HEK293 (cell line): ENCODE results near the gene TRAPPC2L.

Source experiments
- ZNF16 ChIP-seq: fragments of 450-650 bp; formaldehyde crosslinking; IDR thresholded peaks from 2 replicates; pipeline ENCODE4 v1.5.1; 2016; ENCODE audit warnings: low read depth, missing biosample characterization, missing genetic modification characterization
- ZNF654 ChIP-seq: fragments of 450-650 bp; formaldehyde crosslinking; IDR thresholded peaks from 2 replicates; pipeline ENCODE4 v1.5.1; 2016; ENCODE audit warnings: low read depth, missing biosample characterization, missing genetic modification characterization
- TF ChIP-seq, protein P1 (sequence below): fragments of 450-650 bp; formaldehyde crosslinking; IDR thresholded peaks from 2 replicates; pipeline ENCODE4 v1.5.1; 2016; ENCODE audit warnings: missing biosample characterization, missing genetic modification characterization

DNA sequence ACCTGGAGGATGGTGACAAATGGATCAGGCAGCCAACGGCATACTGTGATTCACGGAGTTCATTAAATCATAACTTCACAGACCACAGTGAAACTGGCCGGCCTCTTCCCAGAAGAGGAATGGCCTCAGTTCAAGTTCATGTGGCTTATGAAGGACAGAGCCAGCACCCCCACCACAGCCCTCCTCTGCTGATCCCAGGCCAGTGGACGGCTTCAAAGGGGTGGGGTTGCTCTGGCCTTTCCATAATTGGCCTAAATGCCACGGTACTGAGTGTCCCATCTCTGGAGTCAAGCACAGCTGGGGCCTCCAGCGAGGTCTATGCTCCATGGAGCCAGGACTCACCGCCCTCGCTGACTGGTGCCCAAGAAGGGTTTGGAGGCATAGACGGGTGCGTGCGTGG lies 21.5 kb upstream of the TRAPPC2L start:
- TF ChIP-seq, protein P1, sequence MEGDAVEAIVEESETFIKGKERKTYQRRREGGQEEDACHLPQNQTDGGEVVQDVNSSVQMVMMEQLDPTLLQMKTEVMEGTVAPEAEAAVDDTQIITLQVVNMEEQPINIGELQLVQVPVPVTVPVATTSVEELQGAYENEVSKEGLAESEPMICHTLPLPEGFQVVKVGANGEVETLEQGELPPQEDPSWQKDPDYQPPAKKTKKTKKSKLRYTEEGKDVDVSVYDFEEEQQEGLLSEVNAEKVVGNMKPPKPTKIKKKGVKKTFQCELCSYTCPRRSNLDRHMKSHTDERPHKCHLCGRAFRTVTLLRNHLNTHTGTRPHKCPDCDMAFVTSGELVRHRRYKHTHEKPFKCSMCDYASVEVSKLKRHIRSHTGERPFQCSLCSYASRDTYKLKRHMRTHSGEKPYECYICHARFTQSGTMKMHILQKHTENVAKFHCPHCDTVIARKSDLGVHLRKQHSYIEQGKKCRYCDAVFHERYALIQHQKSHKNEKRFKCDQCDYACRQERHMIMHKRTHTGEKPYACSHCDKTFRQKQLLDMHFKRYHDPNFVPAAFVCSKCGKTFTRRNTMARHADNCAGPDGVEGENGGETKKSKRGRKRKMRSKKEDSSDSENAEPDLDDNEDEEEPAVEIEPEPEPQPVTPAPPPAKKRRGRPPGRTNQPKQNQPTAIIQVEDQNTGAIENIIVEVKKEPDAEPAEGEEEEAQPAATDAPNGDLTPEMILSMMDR (tag by site-specific recombination) = no peak
- TF ChIP-seq ZNF654 (tag by site-specific recombination) = no peak
- no peak for TF ChIP-seq ZNF16
